Loucy (cell line): ENCODE data around the gene ORC6.

ENCODE experiments used
- H2AFZ ChIP-seq: fragments of 200-600 bp; sonication (generic); 2 replicates; pipeline ENCODE4 v1.6.0; 2016; ENCODE audit warnings: antibody characterized with exemption, mild to moderate bottlenecking, low read length, moderate library complexity
- H3F3A ChIP-seq: fragments of 200-600 bp; 2 replicates; pipeline ENCODE4 v1.6.0; 2016; ENCODE audit warnings: antibody characterized with exemption, low read depth, mild to moderate bottlenecking
- H3K27me3 ChIP-seq: fragments of 200-600 bp; sonication (generic); 2 replicates; pipeline ENCODE4 v1.6.1; 2014; ENCODE audit warnings: low read length, mild to moderate bottlenecking; ENCODE audit not compliant: insufficient read depth, poor library complexity, severe bottlenecking
- H3K36me3 ChIP-seq: fragments of 200-600 bp; sonication (generic); 2 replicates; pipeline ENCODE4 v1.6.1; 2016; ENCODE audit warnings: low read length; ENCODE audit not compliant: insufficient read depth
- H3K4me1 ChIP-seq: fragments of 200-600 bp; sonication (generic); 2 replicates; pipeline ENCODE4 v1.5.1; 2014; ENCODE audit warnings: low read length, mild to moderate bottlenecking; ENCODE audit not compliant: insufficient read depth, poor library complexity, severe bottlenecking
- H3K4me2 ChIP-seq: fragments of 200-600 bp; sonication (generic); 2 replicates; pipeline ENCODE4 v1.6.0; 2014; ENCODE audit warnings: antibody characterized with exemption, low read length, low read depth, mild to moderate bottlenecking; ENCODE audit not compliant: poor library complexity, severe bottlenecking
- H3K4me3 ChIP-seq: fragments of 200-600 bp; sonication (generic); 2 replicates; pipeline ENCODE4 v1.5.1; 2014; ENCODE audit warnings: low read length, mild to moderate bottlenecking, mixed read lengths; ENCODE audit not compliant: poor library complexity, severe bottlenecking
- H3K79me2 ChIP-seq: fragments of 200-600 bp; sonication (generic); 2 replicates; pipeline ENCODE4 v1.6.1; 2014; ENCODE audit warnings: low read length; ENCODE audit not compliant: insufficient read depth
- H3K9ac ChIP-seq: fragments of 200-600 bp; sonication (generic); 2 replicates; pipeline ENCODE4 v1.6.0; 2014; ENCODE audit warnings: mild to moderate bottlenecking, low read depth, low read length, moderate library complexity; ENCODE audit not compliant: poor library complexity, severe bottlenecking
- H3K9me2 ChIP-seq: fragments of 200-600 bp; sonication (generic); replicated peaks from 2 replicates; pipeline ENCODE4 v1.6.1; 2016; ENCODE audit warnings: low read depth, low read length, mixed read lengths
- H3K9me3 ChIP-seq: fragments of 200-600 bp; sonication (generic); 2 replicates; pipeline ENCODE4 v1.6.1; 2014; ENCODE audit warnings: mild to moderate bottlenecking, antibody characterized with exemption, low read length, low read depth; ENCODE audit not compliant: insufficient read depth
- H4K20me1 ChIP-seq: fragments of 200-600 bp; sonication (generic); 2 replicates; pipeline ENCODE4 v1.6.0; 2014; ENCODE audit warnings: antibody characterized with exemption, low read length, mild to moderate bottlenecking; ENCODE audit not compliant: insufficient read depth, poor library complexity, severe bottlenecking
- CTCF ChIP-seq: fragments of 200-600 bp; sonication (generic); conservative IDR thresholded peaks from 2 replicates; pipeline ENCODE4 v1.5.1; 2014; ENCODE audit warnings: mild to moderate bottlenecking, antibody characterized with exemption, low read length
- EZH2phosphoT487 ChIP-seq: fragments of 200-600 bp; IDR thresholded peaks from 2 replicates; pipeline ENCODE4 v1.6.1; 2018; ENCODE audit warnings: antibody characterized with exemption, mild to moderate bottlenecking, moderate library complexity, borderline replicate concordance

ORC6 gene

GRCh38 chr16:46706642-46707041 is 17.2 kb downstream of the ORC6 start:
- Histone ChIP-seq H3K79me2 (no peaks in the 10 kb centered on the region), H2AFZ (no peak overlapping the region), H3K4me2 (no peak overlapping the region), H3K4me3 (no peak overlapping the region), H3K9me3 (no peaks in the 10 kb centered on the region), H3K9me2 (no peaks in the 10 kb centered on the region), H3K9ac (no peak overlapping the region), H3K36me3 (no peaks in the 10 kb centered on the region), H3K4me1 (no peaks in the 10 kb centered on the region), H4K20me1 (no peaks in the 10 kb centered on the region), H3F3A (no peaks in the 10 kb centered on the region), H3K27me3 (no peaks in the 10 kb centered on the region)
- TF ChIP-seq CTCF (no peak), EZH2phosphoT487 (no peak)

DNA sequence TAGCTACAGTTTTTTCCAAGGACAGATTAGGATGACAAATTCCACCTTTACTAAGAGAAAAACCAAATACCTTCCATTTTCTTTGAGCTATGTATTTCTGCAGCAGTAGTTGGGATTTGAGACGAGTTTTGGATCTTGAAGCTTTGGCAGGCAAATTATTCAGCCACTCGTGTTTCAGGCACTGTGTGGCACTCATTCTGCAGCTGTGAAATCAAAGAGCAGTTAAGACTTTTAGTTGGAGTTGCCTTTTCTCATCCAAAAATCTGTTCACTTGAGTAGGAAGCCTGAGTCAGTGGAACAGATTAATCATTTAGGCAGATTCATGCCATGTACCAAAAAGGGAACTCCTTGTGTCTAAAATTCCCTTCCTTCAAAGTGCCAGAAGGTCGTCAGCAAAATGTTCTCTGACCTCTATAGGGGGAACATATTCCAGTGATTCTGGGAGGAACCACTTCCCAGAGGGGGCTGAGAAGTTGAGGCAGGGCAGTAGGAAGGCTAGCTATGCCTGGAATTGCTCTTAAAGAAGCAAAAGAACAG is 20.1 kb downstream of the ORC6 start:
- no peaks in the 10 kb centered on the region for H3F3A ChIP-seq
- no peak overlapping the region for H3K4me3 ChIP-seq
- no peak overlapping the region for H3K4me2 ChIP-seq
- no peak overlapping the region for H2AFZ ChIP-seq
- H3K79me2 ChIP-seq: no peaks in the 10 kb centered on the region
- H3K4me1 ChIP-seq: no peaks in the 10 kb centered on the region
- H3K9ac ChIP-seq: no peak overlapping the region
- H3K9me2 ChIP-seq: no peaks in the 10 kb centered on the region
- TF ChIP-seq EZH2phosphoT487 (no peak), CTCF (no peak)
- H3K27me3 ChIP-seq: no peaks in the 10 kb centered on the region
- no peaks in the 10 kb centered on the region for H3K9me3 ChIP-seq
- no peaks in the 10 kb centered on the region for H3K36me3 ChIP-seq
- no peaks in the 10 kb centered on the region for H4K20me1 ChIP-seq

- no peaks in the 10 kb centered on the region for H3K9me2 ChIP-seq
- H2AFZ ChIP-seq: no peak overlapping the region
- no peak for TF ChIP-seq EZH2phosphoT487
- TF ChIP-seq CTCF: no peak
- H3K9me3 ChIP-seq: no peaks in the 10 kb centered on the region
- H3K27me3 ChIP-seq: no peaks in the 10 kb centered on the region
- H3K79me2 ChIP-seq: no peaks in the 10 kb centered on the region
- H3F3A ChIP-seq: no peaks in the 10 kb centered on the region
- no peaks in the 10 kb centered on the region for H4K20me1 ChIP-seq
- no peaks in the 10 kb centered on the region for H3K36me3 ChIP-seq
- H3K4me3 ChIP-seq: no peak overlapping the region
- H3K4me1 ChIP-seq: no peaks in the 10 kb centered on the region
- H3K9ac ChIP-seq: no peak overlapping the region
- H3K4me2 ChIP-seq: no peak overlapping the region
These were observed 21.9 kb downstream of the ORC6 start for GRCh38 chr16:46711106-46712058.
